Upper lobe of left lung (tissue), 6 donors: Measurements from ENCODE around the gene RPS6KL1. TPM values are rescaled to one million over a fixed set of nuclear protein-coding genes. Genes with fewer than 3 reads are reported as not detected.

Experiments
- ATAC-seq, 2 donors: fragments of 200-7000 bp; cut with Tn5 transposase; one replicate each; pipeline ENCODE4 v1.9.1; 2022; ENCODE audit warnings: mild to moderate bottlenecking in 2 of 2, moderate library complexity in 2 of 2; ENCODE audit not compliant: low FRiP score in 2 of 2
- DNase-seq, 2 donors: peaks; one replicate each; pipeline ENCODE4 v3.0.0-alpha.2; 2019 to 2020
- H3K27ac ChIP-seq, 4 donors: fragments of 200-600 bp; sonication (generic); one replicate each; pipeline ENCODE4 v1.5.1; 2016 to 2019
- H3K27me3 ChIP-seq, 4 donors: fragments of 200-600 bp; sonication (generic); one replicate each; pipeline ENCODE4 v1.5.1; 2017 to 2019
- H3K36me3 ChIP-seq, 4 donors: fragments of 200-600 bp; sonication (generic); one replicate each; pipeline ENCODE4 v1.5.1; 2016 to 2019
- H3K4me1 ChIP-seq, 4 donors: fragments of 200-600 bp; sonication (generic); one replicate each; pipeline ENCODE4 v1.5.1; 2018 to 2019
- H3K4me3 ChIP-seq, 4 donors: fragments of 200-600 bp; sonication (generic); one replicate each; pipeline ENCODE4 v1.5.1; 2017 to 2019; ENCODE audit warnings: mild to moderate bottlenecking in 2 of 4, moderate library complexity in 1 of 4
- H3K9me3 ChIP-seq, 4 donors: fragments of 200-600 bp; sonication (generic); one replicate each; pipeline ENCODE4 v1.5.1; 2018 to 2019
- CTCF ChIP-seq, 6 experiments: fragments of 450-650 bp in 4 of 6; fragments of 200-600 bp in 2 of 6; sonication (generic) in 2 of 6; IDR thresholded peaks; one replicate each; pipeline ENCODE4 v1.5.1; 2016 to 2019; ENCODE audit warnings: antibody characterized with exemption in 6 of 6
- EP300 ChIP-seq, 4 donors: sonication (generic); formaldehyde crosslinking; IDR thresholded peaks; one replicate each; pipeline ENCODE4 v1.5.1; 2017; ENCODE audit warnings: antibody characterized with exemption in 4 of 4, control low read depth in 2 of 4
- POLR2A ChIP-seq, 4 donors: fragments of 450-650 bp; IDR thresholded peaks; one replicate each; pipeline ENCODE4 v1.5.1; 2016 to 2017; ENCODE audit warnings: antibody characterized with exemption in 4 of 4, mild to moderate bottlenecking in 2 of 4
- POLR2AphosphoS5 ChIP-seq, 2 donors: sonication (generic); formaldehyde crosslinking; IDR thresholded peaks; one replicate each; pipeline ENCODE4 v1.5.1; 2017; ENCODE audit warnings: antibody characterized with exemption in 2 of 2
- WGBS, 2 donors: methylation state at CpG; one replicate each; pipeline ENCODE4 v1.1.5; 2017 to 2018; 5-methylcytosine and 5-hydroxymethylcytosine counted together
- total RNA-seq, 6 donors: library from RNA; depleted of rRNA in 4 of 6; stranded (reverse); fragments of >200 nt in 4 of 6; gene quantifications; one replicate each; pipeline versions ENCODE4 v1.1.0 to v1.2.1, GENCODE V29; 2016 to 2021
- donor health status: DM: no; HTN: no; CAD: no; lungs with moderate emphysema.
- donor health status: DM: no; HTN: yes; CAD: no; lungs with severe emphysema.

The RPS6KL1 gene
- total RNA-seq, 6 donors from 2014 or later: 3.4 to 29.3 (median 7.3) TPM

GRCh38 chr14:74946659-74947281, 23.7 kb upstream of the RPS6KL1 start:
- 20 to 36% methylated on average over 5 of the region's 5 CpGs for WGBS, 2 donors
- peak in 2 of 6 experiments; percentile 1 to 44 for TF ChIP-seq CTCF (IDR thresholded peaks at IDR 0.05)
- TF ChIP-seq POLR2AphosphoS5 (IDR thresholded peaks at IDR 0.05): no peak
- no peaks in the 10 kb centered on the region for H3K27me3 ChIP-seq
- H3K36me3 ChIP-seq: no peaks in the 10 kb centered on the region
- H3K4me3 ChIP-seq: no peak overlapping the region
- no peaks in the 10 kb centered on the region for H3K9me3 ChIP-seq
- peaks cover 20 to 35% (median 23%) of the 10 kb centered on the region in 4 donors for H3K4me1 ChIP-seq
- peak overlapping the region in 1 of 4 donors; percentile 40 for H3K27ac ChIP-seq
- DNase-seq (peak in 1 of 2 donors; percentile 9), ATAC-seq (peak in 1 of 2 donors; percentile 46)

GRCh38 chr14:74945852-74946658, 23.0 kb upstream of the RPS6KL1 start:
- Histone ChIP-seq H3K27me3 (no peaks in the 10 kb centered on the region), H3K4me1 (peaks cover 27 to 42% (median 31%) of the 10 kb centered on the region in 4 donors), H3K4me3 (no peak overlapping the region), H3K9me3 (no peaks in the 10 kb centered on the region), H3K27ac (peak overlapping the region in 1 of 4 donors; percentile 40), H3K36me3 (no peaks in the 10 kb centered on the region)
- DNase-seq (peak; percentile 39 to 75), ATAC-seq (peak; percentile 82 to 91)
- TF ChIP-seq CTCF (IDR thresholded peaks at IDR 0.05) (peak; percentile 83 to 95 (median 90)), POLR2AphosphoS5 (IDR thresholded peaks at IDR 0.05) (no peak), POLR2A (IDR thresholded peaks at IDR 0.05) (no peak), EP300 (IDR thresholded peaks at IDR 0.05) (no peak)
- 25 to 34% methylated on average over 9 to 17 of the region's 17 CpGs for WGBS, 2 donors

GRCh38 chr14:74945261-74945851, 22.3 kb upstream of the RPS6KL1 start:
- Histone ChIP-seq H3K36me3 (no peaks in the 10 kb centered on the region), H3K9me3 (no peaks in the 10 kb centered on the region), H3K27ac (no peak overlapping the region), H3K27me3 (no peaks in the 10 kb centered on the region), H3K4me3 (no peak overlapping the region), H3K4me1 (peaks cover 34 to 49% (median 38%) of the 10 kb centered on the region in 4 donors)
- peak in 1 of 2 donors; percentile 55 for ATAC-seq
- TF ChIP-seq CTCF (IDR thresholded peaks at IDR 0.05) (peak in 5 of 6 experiments; percentile 16 to 41 (median 23)), POLR2AphosphoS5 (IDR thresholded peaks at IDR 0.05) (no peak)
- peak in 1 of 2 donors; percentile 43 for DNase-seq
- 53 to 72% methylated on average over 16 to 17 of the region's 17 CpGs for WGBS, 2 donors

GRCh38 chr14:74942608-74943007, 19.5 kb upstream of the RPS6KL1 start:
- TF ChIP-seq CTCF (IDR thresholded peaks at IDR 0.05) (no peak), POLR2A (IDR thresholded peaks at IDR 0.05) (no peak), POLR2AphosphoS5 (IDR thresholded peaks at IDR 0.05) (no peak), EP300 (IDR thresholded peaks at IDR 0.05) (no peak)
- no peak for DNase-seq

More at GRCh38 chr14:74942608-74943007, 19.5 kb upstream of the RPS6KL1 start:
- no peaks in the 10 kb centered on the region for H3K27me3 ChIP-seq
- H3K4me1 ChIP-seq: peaks cover 40 to 66% (median 50%) of the 10 kb centered on the region in 4 donors
- H3K27ac ChIP-seq: peak overlapping the region; percentile 86 to 92 (median 88)
- no peaks in the 10 kb centered on the region for H3K36me3 ChIP-seq
- 91 to 94% methylated on average over 11 of the region's 11 CpGs for WGBS, 2 donors
- ATAC-seq: no peak
- H3K4me3 ChIP-seq: peak overlapping the region in 1 of 4 donors; percentile 19
- no peaks in the 10 kb centered on the region for H3K9me3 ChIP-seq
